ENCODE results near the gene RALGDS. TPM values are rescaled to one million over a fixed set of nuclear protein-coding genes. Genes with fewer than 3 reads are reported as not detected.

The RALGDS gene
- 13.4 and 19.8 TPM in 2 replicates for total RNA-seq

DNA sequence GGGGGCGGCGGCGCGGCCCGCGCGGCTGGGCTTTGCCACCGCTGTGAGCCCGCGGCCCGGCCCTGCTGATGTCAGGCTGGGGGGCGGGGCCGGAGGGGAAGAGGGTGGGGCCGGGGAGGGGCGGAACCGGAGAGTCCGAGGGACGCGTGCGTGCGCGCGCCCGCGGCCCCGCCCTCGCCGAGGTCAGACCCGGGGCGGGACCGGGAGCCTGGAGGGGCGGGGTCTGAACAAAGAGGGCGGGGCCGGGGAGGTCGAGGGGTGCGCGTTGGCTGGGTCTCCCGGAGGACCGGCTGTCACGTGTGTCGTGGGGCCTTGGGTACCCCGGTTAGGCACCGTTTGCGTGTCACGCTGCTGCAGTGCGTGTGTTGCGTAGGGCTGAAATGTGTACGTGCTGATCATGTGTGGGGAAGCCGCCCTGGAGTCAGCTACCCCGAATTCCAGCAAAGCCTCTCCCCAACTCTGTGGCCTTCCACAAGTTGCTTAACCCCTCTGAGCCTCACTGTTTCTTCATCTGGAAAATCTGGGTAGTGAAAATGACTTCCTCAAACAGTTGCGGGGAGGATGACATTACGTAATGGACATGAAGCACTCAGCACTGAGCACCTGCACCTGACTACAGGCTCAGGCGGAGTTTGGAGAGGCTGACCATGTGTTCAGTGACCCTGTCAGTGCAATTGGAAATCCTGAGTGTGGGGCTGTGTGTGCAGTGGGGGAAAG is at the start of gene RALGDS:
Gene RALGDS, minus strand, starts transcription at position 43 of the 717 bp plus-strand sequence. CDS start 86 bp downstream, outside the sequence.

GRCh38 chr9:133163504-133164172 is 42.6 kb upstream of the RALGDS start, which contains the start of gene GBGT1:
TSS of gene GBGT1 (minus strand) at chr9:133163914. CDS start at chr9:133162412, 1,502 bp downstream.

DNA sequence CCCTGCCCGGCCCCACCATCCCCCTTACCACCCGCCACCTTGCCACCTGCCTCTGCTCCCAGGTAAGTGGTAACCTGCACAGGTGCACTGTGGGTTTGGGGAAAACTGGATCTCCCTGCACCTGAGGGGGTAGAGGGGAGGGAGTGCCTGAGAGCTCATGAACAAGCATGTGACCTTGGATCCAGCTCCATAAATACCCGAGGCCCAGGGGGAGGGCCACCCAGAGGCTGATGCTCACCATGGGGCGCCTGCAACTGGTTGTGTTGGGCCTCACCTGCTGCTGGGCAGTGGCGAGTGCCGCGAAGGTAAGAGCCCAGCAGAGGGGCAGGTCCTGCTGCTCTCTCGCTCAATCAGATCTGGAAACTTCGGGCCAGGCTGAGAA is 59.3 kb downstream of the RALGDS start, which contains the start of gene CEL:
Gene CEL, plus strand, starts transcription at position 218 of the 382 bp plus-strand sequence. Its CDS starts 22 bp downstream, at position 240.

Other genes starting within 250 kb of the RALGDS start
- gene AK8, start 243.0 kb downstream of the RALGDS start, total RNA-seq, result 0.40 and 0.56 TPM in 2 replicates
- gene SPACA9, start 242.3 kb downstream of the RALGDS start, total RNA-seq, result 3.3 and 3.7 TPM in 2 replicates
- gene TSC1, start 176.6 kb downstream of the RALGDS start, total RNA-seq, result 25.4 and 40.2 TPM in 2 replicates
- 0.19 TPM in 1 of 2 replicates, not detected in the other for gene GFI1B, start 142.5 kb downstream of the RALGDS start, total RNA-seq
- gene GTF3C5, start 90.2 kb downstream of the RALGDS start, total RNA-seq, result 25.9 and 28.9 TPM in 2 replicates
- 0.19 and 0.26 TPM in 2 replicates for gene CEL, start 59.3 kb downstream of the RALGDS start, total RNA-seq
- gene GBGT1, start 42.7 kb upstream of the RALGDS start, total RNA-seq, result 3.5 and 3.8 TPM in 2 replicates
- gene OBP2B, start 88.0 kb upstream of the RALGDS start, total RNA-seq, result not detected in 2 replicates
- not detected in 2 replicates for gene ABO, start 154.0 kb upstream of the RALGDS start, total RNA-seq
- gene SURF6, start 214.9 kb upstream of the RALGDS start, total RNA-seq, result 7.5 and 12.2 TPM in 2 replicates
- gene MED22, start 226.9 kb upstream of the RALGDS start, total RNA-seq, result 14.5 and 14.8 TPM in 2 replicates
- gene RPL7A, start 227.0 kb upstream of the RALGDS start, total RNA-seq, result 2,146 and 2,339 TPM in 2 replicates
- 22.7 and 36.2 TPM in 2 replicates for gene SURF1, start 235.2 kb upstream of the RALGDS start, total RNA-seq
- gene SURF2, start 235.3 kb upstream of the RALGDS start, total RNA-seq, result 13.9 and 21.3 TPM in 2 replicates